Ramos (cell line): ENCODE results near the gene INMT.

Experiments
- in situ Hi-C: fragments of 300-500 bp; cut with MboI; formaldehyde crosslinking; loops from one replicate; pipeline ENCODE4 v1.14.3; 2022; ENCODE audit warnings: low sequenced_read_pairs; ENCODE audit not compliant: unreplicated experiment

Gene INMT

DNA sequence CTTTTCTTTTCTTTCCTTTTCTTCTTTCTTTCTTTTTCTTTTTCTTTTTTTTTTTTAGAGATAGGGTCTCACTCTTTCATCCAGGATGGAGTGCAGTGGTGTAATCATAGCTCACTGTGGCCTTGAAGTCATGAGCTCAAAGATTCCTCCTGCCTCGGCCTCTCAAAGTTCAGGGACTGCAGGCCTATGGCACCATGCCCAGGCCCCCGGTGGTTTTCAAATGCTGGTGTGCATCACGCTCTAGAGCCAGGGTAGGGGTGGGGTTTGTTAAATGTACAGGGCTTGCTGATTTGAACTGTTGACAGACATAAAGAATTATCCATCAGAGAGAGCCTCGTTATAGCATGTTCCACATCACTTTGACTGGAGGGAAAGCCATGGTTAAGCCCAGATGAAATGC, 25.0 kb downstream of the INMT start:
- in situ Hi-C loops = no loop called here

DNA sequence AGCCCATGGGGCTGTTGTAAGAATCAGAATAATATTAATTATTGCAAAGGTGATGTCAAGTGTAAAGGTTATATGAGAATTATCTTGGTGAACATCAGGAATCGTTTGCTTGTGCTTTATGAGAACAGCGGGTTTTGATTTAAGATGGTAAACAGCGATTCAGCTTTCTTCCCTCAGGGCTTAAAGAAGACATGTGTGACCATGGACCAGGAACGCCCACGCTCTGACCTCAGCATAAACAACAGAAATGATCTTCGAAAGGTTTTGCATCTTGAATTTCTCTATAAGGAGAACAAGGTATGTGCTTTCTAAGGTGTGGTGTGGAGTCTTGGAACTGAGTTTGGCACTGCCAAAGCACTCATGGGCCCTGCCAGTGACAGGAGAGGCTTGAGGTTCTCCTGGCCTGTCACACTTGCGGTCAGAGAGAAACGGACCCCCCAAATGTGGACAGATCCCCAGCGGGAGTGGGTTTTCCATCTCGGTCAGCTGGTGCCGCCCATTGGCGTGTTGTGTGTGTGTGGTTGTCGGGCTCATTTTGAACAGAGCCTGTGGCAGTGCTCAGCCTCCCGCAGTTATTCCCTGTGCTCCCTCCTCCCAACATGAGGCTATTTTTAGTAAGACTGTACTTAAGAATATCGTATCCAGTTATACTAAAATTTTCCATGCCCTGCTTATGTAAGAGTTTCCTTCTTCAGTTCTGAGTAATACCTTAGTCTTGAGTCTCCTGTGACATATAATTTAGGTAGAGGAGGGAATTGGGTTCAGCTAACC, 26.5 kb downstream of the INMT start:
- in situ Hi-C loops = no loop called here

DNA sequence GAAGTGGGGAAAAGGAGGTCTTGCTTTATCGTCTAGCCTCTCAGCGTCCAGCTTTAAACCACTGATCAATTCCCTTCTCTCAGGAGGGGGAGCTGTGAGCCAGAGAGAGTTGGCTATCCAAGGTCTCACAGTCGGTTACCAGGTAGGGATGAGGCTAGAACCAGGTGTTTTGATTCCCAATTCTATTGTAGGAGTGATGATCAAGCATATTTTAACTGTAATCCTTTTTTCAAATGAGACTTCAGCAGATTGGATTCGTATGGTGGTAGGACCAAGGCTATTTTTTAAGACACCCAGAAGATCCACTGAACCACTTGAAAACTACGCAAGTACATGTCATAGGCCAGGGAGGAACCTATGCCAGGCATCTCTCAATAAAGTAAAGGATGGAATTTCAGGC, 27.6 kb downstream of the INMT start:
- in situ Hi-C loops = no loop called here

DNA sequence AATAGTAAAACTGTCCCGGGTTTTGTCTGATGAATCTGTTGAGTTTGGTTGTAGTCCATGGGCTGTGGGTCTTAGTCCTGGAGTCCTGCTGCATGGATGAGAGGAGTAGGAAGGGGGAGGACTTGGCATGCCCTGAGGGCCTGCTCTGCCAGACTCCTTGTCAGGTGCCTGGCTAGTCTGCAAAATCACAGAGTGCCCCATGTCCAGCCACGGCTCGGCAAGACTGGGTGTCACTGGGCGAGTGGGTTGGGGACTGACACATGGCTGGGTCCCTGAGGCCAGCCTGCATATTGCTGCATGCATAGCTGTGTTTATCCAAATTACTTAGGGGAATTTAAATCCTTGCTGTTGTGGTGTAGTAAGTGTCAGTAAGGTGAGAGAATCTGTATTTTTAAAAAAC, 29.0 kb downstream of the INMT start:
- in situ Hi-C loops = no loop called here

DNA sequence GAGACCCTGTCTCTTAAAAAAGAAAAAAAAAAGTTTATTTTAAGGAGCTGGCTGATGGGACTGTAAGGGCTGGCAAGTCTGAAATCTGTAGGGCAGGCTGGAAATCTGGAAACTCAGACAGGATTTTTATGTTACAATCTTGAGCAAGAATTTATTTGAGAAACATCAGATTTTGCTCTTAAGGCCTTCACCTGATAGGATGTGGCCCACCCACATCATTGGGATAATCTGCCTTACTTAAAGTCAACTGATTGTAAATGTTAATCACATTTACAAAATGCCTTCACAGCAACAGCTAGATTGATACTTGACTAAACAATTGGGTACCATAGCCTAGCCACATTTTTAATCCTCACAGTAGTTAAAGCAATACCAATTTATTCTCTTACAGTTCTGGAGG, 30.8 kb downstream of the INMT start:
- in situ Hi-C loops = no loop called here

DNA sequence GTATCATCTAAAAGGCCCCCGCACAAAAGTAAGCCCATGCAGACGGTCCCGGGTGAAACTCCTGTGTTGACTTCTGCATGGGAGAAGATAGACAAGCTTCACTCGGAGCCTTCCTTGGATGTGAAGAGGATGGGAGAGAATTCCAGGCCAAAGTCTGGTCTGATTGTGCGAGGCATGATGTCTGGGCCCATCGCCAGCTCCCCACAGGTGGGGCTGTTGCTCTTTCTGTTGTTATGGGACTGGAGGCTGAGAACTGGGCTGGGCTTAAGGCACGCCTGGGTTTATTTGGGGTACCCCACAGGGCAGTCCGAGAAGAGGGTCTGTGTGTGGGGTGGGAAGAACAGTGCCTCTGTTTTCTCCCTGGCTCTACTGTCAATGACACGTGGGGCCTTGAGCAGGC, 33.9 kb downstream of the INMT start:
- in situ Hi-C loops = no loop called here

DNA sequence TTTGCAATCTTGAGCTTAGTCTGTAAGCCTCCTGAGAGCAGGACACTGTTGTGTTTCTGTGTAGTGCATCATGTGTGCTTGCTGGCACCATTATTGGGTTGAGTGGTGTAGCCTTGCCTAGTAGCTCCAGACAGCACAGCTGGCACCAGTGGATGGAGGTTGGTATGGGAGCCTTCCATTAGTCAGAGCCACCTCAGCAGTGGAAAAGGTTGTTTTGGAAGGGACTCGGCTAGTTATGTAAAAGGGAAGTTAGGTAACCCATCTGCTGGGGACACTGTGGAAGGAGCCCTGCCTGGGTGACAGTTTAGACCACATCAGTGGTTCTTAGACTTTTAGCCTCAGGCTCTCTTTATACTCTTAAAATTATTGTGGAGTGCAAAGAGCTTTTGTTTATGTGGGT, 35.6 kb downstream of the INMT start:
- in situ Hi-C loops = no loop called here

DNA sequence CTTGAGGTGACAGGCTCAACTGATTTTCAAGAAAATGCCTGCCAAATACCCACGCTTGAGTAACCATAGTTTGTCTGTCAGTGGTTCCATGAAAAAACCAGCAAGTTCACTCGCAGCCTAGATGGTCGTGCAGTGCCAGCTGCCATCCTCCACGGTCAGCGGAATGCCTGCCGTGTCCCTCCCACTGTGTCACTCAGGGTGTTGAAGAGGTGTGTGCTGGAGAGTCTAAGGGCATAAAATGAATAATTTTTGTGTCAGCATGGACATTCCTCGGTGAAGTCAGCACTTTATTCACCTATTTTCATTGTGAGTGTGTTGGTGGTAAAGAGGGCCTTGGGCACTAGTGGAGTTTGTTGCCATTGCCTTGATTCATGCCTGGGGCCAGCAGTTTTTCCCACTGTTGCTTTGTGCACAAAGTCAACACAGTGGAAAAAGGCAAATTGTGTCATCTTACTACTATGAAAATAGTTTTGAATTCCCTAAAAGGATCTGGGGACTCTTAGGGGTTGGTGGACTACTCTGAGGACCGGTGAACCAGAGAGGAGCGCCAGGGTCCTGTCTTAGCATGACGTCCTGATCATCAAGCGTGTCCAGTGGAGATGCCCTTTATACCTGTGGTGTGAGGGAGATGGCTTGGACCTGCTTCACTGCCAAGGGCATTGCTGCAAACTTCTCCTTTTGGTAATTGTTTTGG, 36.9 kb downstream of the INMT start:
- in situ Hi-C loops = no loop called here

DNA sequence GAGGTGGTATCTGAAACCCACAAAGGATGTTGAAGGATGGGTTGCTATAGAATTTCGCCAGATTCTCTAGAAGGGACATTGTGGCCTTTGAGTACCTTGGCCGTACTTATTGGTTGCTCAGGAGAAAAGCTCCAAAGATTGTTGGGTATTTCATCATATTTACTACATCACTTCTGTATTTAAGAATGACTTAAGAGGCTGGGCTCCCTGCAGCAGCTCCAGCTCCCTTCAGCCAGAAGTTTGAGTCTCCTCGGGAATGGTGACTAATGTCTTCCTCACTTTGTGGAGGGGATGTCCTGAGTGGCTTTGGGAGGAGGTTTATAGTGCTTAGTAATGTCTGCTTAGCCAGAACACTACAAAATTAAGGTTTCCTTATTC, 37.4 kb downstream of the INMT start:
- in situ Hi-C loops = no loop called here

DNA sequence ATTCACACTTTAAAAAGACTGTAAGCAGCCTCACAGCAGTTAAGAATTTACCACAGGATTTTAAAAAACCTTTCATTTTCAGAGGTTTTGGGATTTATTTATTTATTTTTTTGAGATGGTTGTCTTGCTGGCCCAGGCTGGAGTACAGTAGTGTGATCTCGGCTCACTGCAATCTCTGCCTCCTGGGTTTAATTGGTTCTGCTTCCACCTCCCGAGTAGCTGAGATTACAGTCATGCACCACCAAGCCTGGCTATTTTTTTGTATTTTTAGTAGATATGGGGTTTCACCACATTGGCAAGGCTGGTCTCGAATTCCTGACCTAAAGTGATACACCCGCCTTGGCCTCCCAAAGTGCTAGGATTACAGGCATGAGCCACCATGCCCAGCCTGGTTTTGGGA, 38.4 kb downstream of the INMT start:
- in situ Hi-C loops = no loop called here

DNA sequence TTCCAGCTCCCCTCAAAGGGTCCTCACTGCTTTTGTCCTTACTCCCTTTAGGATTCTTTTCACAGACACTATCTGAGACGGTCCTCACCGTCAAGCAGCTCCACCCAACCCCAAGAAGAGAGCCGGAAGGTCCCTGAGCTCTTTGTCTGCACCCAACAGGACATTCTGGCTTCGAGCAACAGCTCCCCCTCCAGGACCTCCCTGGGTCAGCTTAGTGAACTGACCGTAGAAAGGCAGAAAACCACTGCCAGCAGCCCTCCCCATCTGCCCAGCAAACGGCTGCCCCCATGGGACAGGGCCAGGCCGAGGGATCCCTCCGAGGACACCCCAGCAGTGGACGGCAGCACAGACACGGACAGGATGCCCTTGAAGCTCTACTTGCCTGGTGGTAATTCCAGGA, 39.2 kb downstream of the INMT start:
- in situ Hi-C loops = no loop called here

DNA sequence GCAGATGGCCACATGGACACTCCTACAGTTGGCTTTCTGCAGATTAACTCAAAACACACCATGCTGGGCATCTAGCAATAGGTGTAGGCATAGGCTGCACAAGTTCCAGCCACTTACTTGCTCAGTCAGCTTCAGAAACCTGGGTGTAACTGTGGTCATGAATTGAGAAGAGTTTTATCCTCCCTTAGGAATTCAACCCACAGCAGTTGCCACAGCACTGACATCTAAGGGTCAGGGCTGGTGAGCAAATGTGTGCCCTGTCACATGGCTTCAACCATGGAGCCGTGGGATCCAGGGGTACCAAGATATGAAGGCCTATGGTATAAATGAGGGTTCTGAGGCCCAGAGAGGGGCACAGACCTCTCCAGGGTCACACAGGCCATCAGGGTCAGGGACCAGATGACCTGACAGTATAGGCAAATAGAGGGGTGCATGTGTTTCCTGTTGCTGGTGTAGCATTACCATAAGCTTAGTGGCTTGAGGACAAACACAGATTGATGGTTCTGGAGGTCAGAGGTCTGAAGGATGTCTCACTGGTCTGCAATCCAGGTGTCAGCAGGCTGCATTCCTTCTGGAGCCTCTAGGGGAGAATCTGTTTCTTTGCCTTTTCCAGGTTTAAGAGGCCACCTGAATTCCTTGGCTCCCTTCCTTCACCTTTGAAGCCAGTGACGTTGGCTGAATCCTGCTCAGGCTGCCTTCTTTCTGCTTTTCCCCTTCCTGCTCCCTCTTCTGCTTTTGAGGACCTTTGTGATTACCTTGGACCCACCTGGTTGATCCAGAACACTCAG, 43.4 kb downstream of the INMT start:
- in situ Hi-C loops = no loop called here

DNA sequence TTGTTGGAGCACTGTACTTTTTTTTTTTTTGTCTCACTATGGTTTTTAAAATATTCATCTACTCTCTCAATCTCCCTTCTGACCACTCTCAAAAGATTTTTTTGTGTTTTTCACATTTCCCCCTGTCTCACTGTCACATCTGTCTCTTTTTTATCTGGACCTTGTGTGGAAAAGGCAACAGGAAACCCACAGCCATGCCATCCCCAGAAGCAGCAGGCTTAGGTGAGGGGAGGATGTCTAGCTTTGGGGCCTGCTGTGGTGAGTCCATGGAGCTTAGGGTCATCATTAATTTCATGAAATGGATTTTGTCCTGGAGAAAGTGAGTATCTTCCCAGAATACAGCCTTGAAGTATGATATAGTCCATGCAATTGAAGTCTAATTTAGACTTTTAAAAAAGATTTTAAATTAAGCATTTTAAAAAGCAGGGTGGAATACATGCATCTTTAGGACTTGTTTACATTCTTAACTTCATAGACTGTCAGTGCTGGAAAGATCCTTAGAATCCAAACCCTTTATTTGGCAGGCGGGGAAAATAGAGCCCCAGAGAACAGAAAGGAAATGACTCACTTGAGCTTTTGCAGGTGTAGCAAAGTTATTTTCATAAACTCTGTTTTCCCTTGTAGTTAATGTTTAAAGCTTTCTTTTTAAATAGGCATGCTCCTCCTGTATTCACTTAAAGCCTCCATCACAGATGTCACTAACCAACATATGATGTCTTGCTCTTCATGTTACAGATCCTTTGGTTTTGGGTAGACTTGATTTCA, 44.4 kb downstream of the INMT start:
- in situ Hi-C loops = no loop called here

DNA sequence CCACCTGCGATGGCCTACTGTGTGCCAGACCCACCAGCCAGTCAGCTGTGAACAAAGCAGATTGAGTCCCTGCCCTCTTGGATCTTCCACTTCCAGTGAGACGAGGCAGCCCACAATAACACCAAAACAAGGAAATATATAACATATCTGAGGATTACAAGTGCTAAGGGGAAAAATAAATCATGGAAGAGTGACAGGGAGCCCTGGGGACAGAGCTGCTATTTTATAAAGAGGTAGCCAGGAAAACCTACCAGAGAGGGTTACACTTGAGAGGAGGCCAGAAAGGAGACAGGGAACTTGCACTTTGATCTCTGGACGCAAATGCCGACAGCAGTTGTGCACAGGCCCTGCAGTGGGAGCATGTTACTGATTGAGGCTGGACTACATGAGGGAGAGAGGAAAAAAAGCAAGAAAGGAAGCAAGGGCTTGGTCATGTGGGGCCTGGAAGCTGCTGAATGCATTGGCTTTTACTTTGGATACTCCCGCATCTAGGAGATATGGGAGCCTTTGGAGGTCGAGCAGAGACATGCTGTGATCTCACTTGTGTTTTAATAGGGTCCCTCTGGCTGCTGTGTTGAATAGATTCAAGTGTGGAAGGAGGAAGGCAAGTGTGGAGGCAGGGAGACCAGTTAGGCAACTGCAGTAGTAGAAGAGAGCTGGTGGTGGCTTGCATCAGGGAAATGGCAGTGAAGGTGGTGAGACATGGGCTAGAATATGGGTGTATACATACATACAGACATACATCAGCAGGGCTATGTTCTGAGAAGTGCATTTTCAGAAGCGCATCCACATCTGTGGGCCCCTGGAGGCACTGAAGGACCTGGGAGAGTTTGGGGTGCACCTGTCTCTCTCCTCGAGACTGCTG, 45.5 kb downstream of the INMT start:
- in situ Hi-C loops = no loop called here

DNA sequence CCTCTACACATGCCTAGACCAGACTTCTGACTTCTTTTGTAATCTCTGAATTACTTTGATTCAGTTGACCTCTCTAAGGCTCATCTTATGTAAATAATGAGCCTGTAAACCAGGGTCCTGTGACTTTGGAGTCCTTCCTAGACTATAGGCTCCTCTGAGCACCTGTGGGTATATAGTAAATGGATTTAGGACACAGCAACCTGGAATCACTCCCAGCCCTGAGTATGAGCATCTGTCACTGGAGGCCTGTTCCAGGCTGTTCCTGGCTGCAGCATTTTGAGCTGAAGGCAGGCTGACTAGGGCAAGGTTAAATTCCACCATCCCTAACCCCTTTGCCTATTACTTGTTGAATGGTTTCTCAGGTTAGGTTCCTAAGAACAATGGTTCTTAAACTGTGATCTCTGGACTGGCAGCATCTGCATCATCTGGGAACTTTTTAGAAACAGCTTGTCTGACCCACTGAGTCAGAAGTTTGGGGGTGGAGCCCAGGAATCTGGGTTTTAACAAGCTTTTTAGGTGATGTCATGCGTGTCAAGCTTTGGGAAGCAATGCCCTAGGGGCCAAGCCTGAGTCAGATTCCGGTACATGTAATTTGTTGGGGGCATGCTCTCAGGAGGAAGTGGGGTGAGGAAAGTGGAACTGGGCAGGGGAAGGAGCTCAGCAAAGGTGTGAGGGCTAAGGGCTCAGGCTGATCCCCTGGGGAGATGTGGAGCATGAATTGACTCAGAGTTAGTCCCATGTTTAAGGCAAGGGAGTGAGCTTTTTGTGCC, 47.5 kb downstream of the INMT start:
- in situ Hi-C loops = no loop called here

DNA sequence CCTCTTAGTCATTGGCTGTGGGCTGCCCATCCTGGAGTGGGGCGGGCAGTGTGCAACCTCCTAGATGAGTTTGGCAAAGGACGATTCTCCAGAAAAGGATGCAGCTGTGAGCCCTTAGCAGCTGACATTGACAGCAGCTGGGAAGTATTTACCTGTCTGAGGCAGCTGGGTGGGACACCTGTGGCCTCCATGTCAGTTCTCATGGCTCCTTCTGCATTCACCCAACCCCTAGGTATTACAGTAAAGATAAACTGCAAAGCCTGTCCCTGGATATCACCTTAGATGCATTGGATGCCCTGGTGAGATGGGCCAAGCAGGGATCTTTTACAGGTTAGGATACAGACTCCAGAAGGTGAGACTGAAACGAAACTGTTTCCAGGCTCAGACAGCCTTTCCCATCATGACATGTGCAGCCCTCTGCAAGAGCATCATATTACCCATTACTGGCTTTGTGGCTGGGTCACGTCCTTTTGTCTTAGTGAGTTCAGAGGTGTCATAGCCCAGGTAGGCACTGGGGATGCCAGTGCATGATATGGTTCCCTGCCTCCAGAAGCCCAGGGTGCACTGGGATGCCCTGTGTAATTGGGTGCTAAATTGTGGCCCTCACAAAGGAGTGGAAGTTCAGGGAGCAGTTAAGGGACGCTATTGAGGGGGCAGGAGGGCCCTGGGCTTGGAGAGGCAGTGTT, 48.2 kb downstream of the INMT start:
- in situ Hi-C loops = loop anchor here (5.0 kb wide), 3 partner anchors 107 to 322 kb away; no protein-coding TSS in a partner anchor

DNA sequence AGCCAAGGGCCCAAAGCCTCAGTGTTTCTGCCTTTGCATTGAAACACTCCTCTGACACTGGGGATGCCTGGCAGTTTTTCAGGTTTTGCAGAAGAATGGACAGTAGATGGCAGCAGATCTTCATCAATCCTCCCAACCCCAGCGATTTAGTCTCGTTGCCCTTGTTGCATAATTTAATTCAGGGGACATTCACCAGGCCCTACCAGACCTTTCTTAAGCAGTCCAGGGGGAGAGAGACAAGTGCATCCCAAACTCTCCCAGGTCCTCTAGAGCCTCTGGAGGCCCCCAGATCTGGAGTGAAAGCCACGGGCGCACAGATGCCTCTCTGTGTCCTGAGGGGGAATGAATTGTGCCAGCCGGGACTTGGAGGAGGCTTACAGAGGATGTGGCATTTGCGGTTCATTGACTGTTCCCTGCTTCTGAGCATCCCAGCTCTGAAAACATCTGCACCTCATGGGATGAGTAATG, 48.9 kb downstream of the INMT start:
- in situ Hi-C loops = loop anchor here (5.0 kb wide), 3 partner anchors 106 to 321 kb away; no protein-coding TSS in a partner anchor

DNA sequence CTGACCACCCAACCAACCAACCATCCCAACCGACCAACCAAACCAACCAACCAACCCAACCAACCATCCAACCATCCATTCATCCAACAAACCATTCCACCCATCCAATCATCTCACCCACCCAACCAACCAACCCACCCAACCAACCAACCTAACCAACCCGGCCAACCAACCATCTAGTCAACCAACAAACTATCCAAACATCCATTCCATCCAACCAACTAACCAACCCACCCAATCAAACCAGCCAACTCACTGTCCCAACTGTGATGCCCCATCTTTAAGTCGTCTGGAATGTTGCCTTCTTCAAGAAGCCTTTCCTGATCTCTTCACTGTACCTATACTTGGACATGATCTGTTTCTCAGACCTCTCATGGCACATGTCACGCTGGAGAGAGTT, 50.9 kb downstream of the INMT start:
- in situ Hi-C loops = loop anchor here (5.0 kb wide), 3 partner anchors 104 to 319 kb away; no protein-coding TSS in a partner anchor
